Keratinocyte (primary cell): ENCODE measurements around the gene TBC1D5.

Experiments used
- EZH2 ChIP-seq: IDR thresholded peaks from one replicate; pipeline ENCODE4 v1.6.1; 2012; ENCODE audit warnings: inconsistent platforms, mild to moderate bottlenecking, low read length, moderate library complexity
- TF ChIP-seq, protein P1 (sequence below), 3 experiments: IDR thresholded peaks in 1 of 3; conservative IDR thresholded peaks in 1 of 3; optimal IDR thresholded peaks in 1 of 3; 2 replicates in 2 of 3; 3 replicates in 1 of 3; pipeline versions ENCODE3 to v1.5.1; 2011; ENCODE audit warnings: low read length in 3 of 3, mild to moderate bottlenecking in 3 of 3, moderate library complexity in 2 of 3, control low read depth in 1 of 3, inconsistent platforms in 1 of 3; ENCODE audit not compliant: insufficient read depth in 2 of 3; ENCODE audit errors: extremely low read depth in 1 of 3

DNA sequence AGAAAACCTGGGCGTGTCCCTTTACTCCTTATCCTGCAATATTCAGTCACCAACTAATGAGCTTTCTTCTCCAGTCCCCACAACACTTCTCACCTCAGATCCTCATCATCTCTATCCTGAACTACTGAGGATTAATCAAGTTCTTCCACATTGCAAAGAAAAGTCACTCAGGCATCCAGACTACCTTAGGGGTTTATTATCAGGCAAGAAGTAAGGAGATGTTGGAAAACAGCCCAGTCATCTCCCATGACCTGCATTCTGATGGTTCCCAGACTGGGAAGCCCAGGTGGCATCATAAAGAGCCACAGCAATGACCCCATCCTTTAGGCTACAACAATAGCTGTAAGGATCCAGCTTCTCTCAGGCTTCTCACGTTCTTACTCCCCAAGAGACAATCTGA, 3.5 kb upstream of the TBC1D5 start:
- TF ChIP-seq, protein P1, sequence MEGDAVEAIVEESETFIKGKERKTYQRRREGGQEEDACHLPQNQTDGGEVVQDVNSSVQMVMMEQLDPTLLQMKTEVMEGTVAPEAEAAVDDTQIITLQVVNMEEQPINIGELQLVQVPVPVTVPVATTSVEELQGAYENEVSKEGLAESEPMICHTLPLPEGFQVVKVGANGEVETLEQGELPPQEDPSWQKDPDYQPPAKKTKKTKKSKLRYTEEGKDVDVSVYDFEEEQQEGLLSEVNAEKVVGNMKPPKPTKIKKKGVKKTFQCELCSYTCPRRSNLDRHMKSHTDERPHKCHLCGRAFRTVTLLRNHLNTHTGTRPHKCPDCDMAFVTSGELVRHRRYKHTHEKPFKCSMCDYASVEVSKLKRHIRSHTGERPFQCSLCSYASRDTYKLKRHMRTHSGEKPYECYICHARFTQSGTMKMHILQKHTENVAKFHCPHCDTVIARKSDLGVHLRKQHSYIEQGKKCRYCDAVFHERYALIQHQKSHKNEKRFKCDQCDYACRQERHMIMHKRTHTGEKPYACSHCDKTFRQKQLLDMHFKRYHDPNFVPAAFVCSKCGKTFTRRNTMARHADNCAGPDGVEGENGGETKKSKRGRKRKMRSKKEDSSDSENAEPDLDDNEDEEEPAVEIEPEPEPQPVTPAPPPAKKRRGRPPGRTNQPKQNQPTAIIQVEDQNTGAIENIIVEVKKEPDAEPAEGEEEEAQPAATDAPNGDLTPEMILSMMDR (optimal IDR thresholded peaks at IDR 0.05 in 1 of 3, IDR thresholded peaks at IDR 0.05 in 1 of 3, conservative IDR thresholded peaks at IDR 0.05 in 1 of 3; ENCODE audit: extremely low read depth in 1 of 3, insufficient read depth in 2 of 3, low read length in 3 of 3), result no peak
- TF ChIP-seq EZH2, result no peak
